NCI-H146 (cell line): ENCODE data around the gene OR7C2.
"Not testable (repeated sequence)": the region's sequence is repeated elsewhere in the genome, so short reads cannot be mapped to it uniquely, and the experiment has no call there.

Experiments used
- DNase-seq: peaks from one replicate; lab custom pipeline; 2025; lab: John Stamatoyannopoulos, UW

Gene OR7C2

GRCh38 chr19:14941189-14941588 lies at the start of gene OR7C2:
Gene OR7C2 (plus strand): TSS chr19:14941489. CDS start chr19:14941489, 0 bp downstream.
- no peak for DNase-seq

GRCh38 chr19:14901675-14902260 lies 39.5 kb upstream of the OR7C2 start:
- DNase-seq: no peak

- DNase-seq: no peak
Observed at GRCh38 chr19:14906711-14907110, 34.6 kb upstream of the OR7C2 start.

GRCh38 chr19:14915116-14915515 lies 26.2 kb upstream of the OR7C2 start:
- DNase-seq: no peak

- DNase-seq: no peak
Observed at GRCh38 chr19:14916848-14917247, 24.4 kb upstream of the OR7C2 start.

GRCh38 chr19:14933506-14933905 lies 7.8 kb upstream of the OR7C2 start:
- DNase-seq: no peak

GRCh38 chr19:14940266-14940665 lies 1.0 kb upstream of the OR7C2 start:
- DNase-seq: no peak

GRCh38 chr19:14943601-14944000 lies 2.3 kb downstream of the OR7C2 start:
- no peak for DNase-seq

- no peak for DNase-seq
Observed at GRCh38 chr19:14944456-14944855, 3.2 kb downstream of the OR7C2 start.

GRCh38 chr19:14949413-14949812 lies 8.1 kb downstream of the OR7C2 start:
- DNase-seq: not testable (repeated sequence)

- DNase-seq: no peak
Observed at GRCh38 chr19:14949876-14950275, 8.6 kb downstream of the OR7C2 start.

GRCh38 chr19:14950421-14950820 lies 9.1 kb downstream of the OR7C2 start:
- DNase-seq: no peak

- no peak for DNase-seq
Observed at GRCh38 chr19:14952767-14953166, 11.5 kb downstream of the OR7C2 start.

- no peak for DNase-seq
Observed at GRCh38 chr19:14954071-14954655, 12.9 kb downstream of the OR7C2 start.

GRCh38 chr19:14957464-14957863 lies 16.2 kb downstream of the OR7C2 start:
- no peak for DNase-seq

GRCh38 chr19:14959263-14959662 lies 18.0 kb downstream of the OR7C2 start:
- DNase-seq: no peak

GRCh38 chr19:14961956-14962685 lies 20.8 kb downstream of the OR7C2 start:
- no peak for DNase-seq

- DNase-seq: no peak
Observed at GRCh38 chr19:14968247-14968646, 27.0 kb downstream of the OR7C2 start.

GRCh38 chr19:14971474-14971873 lies 30.2 kb downstream of the OR7C2 start:
- no peak for DNase-seq

GRCh38 chr19:14972676-14973075 lies 31.4 kb downstream of the OR7C2 start:
- no peak for DNase-seq

GRCh38 chr19:14974488-14974887 lies 33.2 kb downstream of the OR7C2 start:
- no peak for DNase-seq

GRCh38 chr19:14977128-14977527 lies 35.8 kb downstream of the OR7C2 start:
- no peak for DNase-seq

GRCh38 chr19:14978161-14978776 lies 37.0 kb downstream of the OR7C2 start:
- DNase-seq: no peak
